Stimulated activated CD8-positive, alpha-beta memory T cell treated with anti-CD3 and anti-CD28 coated beads, Interleukin-4, amount 100 ng/mL, for 1 hour (primary cell): ENCODE data around the gene WNT3A.

ENCODE experiments used
- DNase-seq, 2 donors: peaks; one replicate each; pipeline ENCODE4 v3.0.0-alpha.2; 2020; ENCODE audit warnings: low read depth in 2 of 2, low spot score in 1 of 2

The WNT3A gene

DNA sequence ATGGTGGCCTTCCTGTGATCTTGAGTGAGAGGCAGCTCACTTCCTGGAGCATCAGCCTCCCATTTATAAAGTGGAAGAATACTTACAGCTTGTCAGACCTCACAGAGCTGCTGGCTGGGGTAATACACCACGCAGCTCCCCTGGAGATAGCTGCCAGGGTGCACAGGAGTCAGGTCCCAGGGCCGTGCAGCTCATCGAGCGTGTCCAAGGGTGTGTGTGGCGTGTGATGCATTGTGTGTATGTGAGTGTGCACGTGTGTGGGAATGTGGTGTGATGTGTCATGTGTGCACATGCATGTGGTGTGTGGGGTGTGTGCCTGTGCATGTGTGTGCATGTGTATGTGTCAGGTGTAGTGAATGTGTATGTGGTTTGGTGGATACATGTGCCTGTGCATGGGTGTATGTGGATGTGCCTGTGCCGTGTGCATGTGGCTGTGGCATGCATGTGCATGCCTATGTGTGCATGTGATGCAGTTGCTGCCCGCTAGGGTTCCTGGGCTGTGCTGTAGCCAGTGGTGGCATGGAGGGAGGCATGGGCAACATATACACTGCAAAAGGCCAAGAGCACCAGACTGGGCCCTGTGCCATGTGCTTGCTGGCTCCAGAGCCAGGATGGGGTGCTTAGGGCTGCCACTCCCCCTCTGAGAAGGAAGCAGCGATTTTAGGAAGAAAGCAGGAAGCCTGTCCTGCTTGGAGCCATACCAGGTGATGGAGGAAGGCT lies 24.6 kb downstream of the WNT3A start:
- no peak for DNase-seq

DNA sequence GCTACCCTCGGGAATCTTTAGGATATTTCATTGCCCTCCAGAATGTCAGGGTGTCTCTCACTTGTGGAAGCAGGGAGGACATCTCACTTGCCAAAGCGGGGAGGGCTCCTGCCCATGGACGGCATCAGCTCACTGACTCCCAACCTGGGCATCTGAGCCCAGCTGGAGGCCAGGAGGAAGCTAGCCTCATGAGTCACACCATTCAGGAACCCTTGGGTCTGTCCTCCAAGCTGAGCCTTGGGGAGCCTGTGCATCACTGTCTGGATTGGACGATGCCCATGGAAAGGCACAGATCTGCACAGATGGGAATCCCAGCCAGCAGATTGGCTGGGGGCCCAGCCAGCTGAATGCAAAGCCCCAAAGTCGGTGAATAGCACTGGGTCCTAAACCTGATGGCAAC lies 25.2 kb downstream of the WNT3A start:
- DNase-seq, result no peak

DNA sequence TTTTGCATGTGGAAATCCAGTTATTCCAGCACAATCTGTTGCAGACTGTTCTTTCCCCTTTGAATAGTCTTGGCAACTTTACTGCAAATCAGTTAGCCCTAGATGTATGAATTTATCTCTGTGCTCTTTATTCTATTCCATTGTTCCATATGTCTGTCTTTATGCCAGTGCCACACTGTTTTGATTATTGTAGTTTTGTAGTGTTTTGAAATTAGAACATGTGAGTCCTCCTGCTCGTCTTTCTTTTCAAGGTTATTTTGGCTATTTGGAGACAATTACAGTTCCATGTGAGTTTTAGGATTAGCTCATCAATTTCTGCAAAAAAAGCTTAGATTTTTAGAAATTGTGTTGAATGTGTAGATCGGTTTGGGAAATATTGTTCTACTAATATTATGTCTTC lies 26.6 kb downstream of the WNT3A start:
- no peak for DNase-seq

DNA sequence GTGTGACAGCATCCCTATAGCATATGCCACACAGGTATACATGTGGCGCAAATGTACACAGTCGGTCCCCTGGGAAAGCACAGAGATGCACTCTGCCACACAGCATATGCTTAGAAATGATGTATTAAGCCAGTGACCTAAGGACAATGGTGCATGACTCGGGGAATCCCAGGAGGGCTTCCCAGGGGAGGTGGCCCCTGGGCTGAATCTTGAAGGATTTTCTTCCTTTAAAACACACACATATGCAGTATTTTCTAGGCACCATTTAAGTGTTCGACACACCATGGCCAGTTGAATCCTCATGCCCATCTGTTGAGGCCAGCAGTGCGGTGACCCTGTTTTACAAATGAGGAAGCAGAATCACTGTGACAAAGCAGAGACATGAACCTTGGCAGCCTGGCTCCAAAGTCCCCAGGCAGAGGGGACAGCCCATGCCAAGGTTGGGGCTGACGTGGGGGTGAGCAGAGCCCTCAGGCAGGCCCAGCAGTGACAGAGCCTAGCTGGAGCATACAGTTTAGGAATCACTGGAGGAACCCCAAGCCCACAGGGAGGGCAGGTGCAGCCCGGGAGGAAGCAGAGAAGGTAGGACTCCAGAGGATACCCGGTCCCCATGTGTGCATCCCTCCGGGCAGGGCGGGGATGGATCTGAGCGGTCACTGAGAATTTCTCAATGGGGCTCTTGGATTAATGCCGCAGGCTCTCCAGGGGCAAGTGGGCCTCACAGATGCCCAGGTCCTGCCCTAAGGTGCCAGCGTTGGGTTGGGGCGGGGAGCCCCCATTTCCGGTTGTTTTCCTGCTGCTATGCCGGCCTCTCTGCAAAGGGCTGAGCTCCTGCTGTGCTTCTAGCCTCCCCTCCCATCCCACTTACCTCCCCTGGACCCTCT lies 28.4 kb downstream of the WNT3A start:
- DNase-seq, result no peak

DNA sequence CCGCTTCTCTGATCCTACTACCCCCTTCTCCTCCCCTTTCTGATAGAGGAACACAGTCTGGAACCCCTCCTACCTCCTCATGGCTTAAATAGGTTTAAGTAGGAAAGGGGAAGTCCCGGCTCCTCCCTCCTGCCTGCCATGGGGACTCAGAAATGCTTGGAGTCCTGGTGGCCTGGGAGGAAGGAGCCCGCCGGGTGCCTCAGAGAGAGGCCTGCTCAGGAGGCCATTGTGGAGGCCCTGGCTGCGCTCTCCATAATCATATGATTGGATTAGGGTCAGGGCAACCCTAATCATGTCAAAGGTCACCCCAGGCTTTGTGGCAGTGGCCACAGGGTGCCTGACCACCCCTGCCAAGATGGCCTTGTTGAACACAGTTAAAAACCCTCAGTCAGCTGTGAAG lies 29.0 kb downstream of the WNT3A start:
- no peak for DNase-seq

DNA sequence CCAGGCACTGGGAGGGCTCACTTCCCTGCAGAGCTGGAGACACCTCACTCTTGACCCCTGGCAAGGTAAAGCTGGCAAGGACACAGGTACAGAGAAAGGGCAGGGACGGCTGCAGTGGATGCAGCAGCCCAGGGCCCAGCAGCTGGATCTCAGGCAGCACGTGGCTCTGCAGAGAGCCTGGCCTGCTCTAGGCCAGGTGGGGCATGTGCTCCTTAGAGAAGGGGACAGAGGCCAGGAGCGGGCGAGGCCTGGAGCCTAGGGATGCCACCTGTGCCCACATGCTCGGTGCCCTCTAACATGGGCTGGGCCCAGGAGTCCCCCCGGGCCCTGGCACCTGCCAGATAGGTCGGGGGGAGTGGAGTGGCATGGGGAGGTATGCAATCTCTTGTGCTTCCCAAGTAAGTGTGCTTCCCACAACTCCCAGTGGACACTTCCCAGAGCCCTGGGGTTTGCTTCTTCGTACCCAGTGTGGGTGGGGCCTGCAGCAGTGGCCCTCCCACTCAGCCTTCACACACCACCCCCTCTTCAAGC lies 30.0 kb downstream of the WNT3A start:
- DNase-seq, result no peak

DNA sequence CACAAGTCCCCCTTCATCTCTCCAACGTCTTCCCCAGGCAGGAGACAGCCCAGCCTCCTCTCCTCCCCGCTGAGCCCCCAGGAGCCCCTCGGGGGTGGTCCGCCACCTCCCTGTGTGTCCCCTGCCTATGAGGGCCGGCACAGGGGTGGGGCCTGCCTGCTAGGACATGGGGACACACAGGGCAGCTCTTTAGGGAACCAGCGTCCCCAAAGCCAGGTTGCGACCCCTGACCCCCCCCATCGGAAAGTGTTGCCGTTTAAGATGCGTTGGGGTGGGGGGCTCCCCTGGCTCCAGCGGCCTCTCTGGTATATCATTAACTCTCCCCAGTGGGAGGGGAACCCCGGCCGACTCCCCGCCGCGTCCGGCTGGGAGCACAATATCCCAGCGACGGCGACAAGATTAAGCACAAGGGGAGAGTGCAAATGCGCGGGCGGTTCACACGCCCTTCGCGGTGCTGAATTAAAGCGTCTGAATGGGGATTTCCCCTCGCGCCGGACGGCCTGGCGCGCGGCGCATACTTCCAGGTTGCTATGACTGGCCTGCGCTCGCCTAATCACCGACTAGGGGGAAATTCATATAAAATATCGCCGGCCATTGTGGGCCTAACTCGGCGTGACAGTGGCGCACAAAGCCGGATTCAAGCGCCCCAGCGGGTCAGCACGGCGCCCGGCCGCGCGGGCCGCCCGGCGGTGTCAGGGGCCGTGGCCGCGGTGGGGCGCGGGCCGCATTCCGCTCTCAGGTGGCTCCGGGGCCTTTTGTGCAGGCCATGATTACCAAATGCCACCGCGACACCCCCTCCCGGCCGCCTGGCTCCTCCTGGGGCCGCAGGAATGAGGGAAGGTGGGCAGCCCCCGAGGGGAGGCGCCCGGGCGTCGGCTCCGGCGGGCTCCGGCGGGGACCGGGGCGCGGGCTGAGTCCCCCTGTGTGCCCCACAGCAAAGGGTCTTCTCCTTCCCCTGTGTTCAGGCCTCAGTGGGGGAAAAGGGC lies 30.9 kb downstream of the WNT3A start:
- no peak for DNase-seq

DNA sequence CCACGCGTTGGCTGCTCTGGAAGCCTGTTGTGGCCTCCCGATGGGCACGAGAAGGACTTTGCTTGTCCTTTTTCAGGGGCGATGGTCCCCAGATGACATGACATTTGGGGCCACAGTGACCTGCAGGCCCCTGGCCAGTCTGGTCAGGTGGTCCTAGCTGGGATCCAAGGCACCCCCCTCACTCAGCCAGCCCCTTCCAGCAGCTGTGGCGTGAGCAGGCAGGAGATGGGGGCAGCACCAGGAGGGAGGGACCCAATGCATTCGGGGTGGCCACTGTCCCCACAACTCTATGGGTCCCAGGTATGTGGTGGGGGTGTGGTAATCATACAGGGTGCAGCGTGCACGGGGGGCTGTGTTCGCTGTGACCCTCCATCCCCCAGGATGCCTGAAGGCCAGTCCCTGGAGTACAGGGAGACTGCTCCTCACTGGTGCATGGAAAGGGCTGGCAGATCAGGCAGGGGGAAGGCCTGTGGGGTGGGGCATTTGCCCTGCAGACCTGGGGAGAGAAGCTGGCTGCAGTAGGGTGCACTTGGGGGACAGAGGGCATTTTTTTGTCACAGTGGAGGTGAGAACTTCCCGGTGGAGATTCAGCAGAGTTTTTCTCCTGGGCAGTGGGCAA lies 31.7 kb downstream of the WNT3A start:
- no peak for DNase-seq

DNA sequence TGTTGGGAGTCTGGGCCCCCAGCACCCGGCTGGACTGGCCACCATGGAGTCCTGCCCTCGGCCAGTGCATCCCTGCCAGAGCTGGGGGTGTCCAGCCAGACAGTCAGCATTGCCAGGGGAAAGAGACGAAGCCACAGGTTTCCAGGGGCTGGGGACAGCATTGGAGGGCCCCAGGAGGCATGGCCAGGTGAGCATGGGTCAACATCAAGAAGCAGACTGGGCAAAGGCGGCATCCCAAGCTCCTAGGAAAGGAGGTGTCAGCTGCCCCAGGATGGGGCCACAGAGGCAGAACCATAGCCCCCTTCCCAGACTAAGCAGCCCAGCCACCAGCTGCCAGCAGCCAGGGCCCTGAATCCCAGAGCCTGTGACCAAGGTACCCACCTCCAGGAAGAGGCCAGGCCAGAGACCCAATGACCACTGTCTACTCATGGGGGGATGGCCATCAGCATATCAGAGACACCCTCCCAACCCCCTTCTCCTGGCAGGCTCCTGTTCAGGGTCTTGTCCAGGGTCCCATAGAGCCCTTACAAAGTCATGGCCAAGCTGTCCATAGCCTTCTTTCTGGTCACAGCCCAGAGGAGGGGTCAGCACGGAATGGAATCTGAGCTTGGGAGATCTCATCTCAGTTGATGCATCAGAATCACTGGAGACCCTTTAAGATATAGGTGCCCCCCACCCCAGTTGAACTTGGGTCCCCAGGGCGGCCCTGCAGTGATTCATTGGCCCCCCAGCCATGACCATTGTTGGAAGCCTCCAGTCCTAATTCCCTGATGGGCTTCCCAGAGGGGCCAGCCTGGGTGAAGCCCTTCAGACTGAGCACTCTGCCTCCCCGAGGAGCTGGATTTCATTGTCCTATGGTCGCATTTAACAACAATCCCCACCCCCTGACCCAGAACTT lies 32.5 kb downstream of the WNT3A start:
- DNase-seq, result no peak

DNA sequence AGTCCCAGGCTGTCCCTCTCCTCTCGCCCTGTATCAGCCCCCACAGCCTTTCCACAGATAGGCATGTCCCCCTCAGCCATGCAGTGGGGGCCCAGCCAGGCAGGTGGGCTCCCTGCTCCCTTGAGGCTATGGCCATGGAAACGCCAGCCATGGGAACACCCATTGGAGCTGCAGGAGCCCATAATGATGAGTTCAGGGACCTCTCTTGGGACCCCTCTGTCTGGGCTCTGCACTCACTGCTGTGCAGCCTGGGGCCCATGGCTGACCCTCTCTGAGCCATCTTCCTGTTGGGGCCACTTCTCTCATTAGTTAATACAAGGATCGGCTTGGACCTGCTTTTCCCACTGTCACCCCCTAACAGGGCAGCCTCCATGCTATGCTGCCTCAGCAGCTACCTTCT lies 33.2 kb downstream of the WNT3A start:
- DNase-seq, result no peak

DNA sequence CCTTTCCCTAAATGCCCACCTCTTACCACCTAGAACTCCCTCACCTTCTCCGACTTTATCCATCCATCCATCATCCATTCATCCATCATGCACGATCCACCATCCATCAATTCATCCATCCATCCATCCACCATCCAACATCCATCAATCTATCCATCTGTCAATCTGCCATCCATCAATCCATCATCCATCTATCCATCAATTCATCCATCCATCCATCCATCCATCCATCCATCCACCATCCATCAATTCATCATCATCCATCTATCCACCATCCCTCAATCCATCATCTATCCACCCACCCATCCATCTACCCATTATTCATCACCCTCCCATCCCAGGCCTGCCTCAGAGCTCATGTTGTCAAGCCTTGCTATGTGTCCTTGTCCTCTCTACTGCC lies 34.5 kb downstream of the WNT3A start:
- DNase-seq, result no peak

DNA sequence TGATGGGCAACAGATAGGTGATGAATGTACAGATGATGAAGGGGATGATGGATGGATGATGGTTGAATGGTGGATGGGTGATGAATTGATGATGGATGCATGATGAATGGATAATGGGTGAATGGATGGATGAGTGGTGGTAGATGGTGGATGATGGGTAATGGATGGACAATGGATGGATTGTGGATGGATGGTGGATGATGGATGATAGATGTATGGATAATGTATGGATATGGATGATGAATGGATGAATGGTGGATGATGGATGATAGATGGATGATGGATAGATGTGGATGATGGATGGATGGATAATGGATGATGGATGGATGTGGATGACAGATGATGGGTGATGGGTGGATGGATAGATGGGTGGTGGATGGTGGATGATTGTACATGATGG lies 35.7 kb downstream of the WNT3A start:
- no peak for DNase-seq

DNA sequence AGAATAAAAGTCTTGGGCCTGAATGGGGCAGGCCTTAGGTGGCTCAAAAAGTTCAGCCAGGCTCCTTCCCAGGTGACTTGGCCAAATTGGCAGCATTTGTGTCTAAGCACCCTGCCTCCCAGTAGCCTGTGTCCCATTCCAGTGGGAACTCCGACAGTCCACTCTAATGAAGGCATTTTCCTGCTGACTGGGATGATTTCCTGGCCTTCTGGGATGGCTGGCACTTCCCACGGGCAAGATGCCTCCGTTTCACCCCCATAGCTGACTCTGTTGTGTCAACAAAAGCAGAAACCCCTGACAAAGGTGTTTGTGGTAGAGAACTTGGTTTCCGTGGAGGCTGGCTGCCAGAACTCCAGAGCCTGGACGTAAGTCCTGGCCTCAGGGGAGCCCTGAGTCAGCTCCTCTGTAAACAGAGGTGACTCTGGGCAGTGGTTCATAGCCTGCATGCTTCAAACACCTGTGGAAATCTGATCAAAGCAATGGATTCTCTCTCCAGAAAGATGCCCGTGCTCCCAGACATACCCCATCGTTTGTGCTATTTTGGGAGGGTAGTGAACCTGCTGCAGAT lies 36.6 kb downstream of the WNT3A start:
- DNase-seq, result no peak

DNA sequence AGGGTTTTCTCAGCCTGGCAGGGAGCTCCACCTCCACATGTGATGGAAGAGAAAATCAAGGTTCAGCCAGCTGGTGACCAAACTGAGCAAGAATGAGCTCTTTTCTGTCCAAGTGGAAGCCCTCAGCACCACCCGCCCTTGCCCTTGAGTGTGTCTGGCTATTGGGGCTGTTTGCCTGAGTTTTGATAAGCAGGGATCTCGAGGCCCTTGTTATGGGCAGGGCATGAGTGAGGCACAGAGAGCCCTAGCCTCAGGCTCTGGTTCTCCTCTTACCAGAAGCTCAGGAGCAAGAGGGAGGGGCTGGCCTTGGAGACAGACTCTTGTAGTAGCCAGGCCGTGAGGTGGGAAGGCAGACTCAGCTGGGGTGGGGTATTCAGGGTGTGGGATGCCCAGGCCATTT lies 38.2 kb downstream of the WNT3A start:
- DNase-seq, result no peak

DNA sequence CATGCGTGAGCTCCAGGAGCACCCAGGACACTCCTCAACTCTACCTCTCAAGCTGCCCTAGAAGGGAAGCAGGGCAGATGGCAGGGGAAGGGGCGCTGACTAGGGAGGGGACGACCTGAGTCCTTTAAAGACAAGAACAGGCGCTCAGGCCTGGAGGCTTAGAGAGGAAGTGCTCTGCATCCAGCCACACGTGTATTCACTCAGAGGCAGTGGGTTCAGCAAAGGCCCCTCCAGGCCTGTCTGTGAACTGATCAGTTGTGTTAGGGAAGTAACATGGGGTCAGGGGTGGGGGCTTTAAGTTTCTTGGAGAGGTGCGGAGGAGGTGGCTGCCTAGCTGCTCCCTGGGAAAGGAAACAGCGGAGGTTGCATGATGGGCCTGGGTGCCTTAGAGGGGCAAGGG lies 38.6 kb downstream of the WNT3A start:
- no peak for DNase-seq

DNA sequence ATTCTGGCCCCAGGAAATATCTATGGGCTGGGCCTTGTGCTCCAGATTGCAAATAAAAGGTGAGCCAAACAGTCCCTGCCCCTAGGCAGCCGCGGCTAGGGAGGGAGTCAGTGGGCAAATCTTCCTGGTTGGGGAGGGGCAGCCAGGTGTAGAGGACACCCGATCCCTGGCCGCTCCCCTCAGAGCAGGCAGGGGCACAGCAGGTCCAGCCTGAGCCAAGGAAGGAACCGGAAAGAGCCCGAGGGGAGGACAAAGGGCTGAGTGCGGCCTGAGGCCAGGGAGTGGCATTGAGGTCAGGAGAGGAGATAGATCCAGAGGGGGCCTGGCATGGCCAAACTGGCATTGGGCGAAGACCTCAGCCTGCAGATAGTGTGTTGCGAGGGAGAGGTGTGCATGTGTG lies 39.1 kb downstream of the WNT3A start:
- no peak for DNase-seq

DNA sequence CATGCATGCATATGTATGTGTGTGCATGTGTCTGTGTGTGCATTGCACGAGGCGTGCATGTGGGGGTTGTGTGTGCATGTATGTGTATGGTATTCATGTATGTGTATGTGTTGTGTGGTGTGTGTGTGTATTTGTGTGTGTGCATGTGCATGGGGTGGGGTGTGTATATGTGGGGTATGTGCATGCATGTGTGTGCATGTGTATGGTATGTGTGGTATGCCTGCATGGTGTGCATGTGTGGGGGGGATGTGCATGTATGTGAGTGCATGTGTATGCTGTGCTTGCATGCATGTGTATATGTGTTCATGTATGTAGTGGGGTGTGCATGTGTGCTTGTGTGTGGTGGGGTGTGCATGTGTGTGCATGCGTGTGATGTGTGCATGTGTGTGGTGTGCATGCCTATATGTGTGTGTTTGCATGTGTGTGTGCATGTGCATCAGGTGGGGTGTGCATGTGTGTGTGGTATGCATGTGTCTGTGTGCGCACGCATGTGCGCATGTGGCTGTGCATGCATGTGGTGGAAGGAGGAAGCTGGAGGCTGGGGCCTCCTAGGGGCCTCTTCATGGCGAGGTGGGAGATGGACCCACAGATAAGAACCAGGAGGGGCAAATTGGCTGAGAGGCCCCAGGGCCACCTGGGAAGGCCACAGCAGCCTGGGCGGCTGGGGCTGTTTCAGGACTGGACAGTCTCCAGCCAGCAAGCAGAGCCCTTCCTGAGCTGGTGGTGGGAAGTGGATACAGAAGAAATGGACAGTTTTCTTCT lies 39.8 kb downstream of the WNT3A start:
- DNase-seq, result no peak

DNA sequence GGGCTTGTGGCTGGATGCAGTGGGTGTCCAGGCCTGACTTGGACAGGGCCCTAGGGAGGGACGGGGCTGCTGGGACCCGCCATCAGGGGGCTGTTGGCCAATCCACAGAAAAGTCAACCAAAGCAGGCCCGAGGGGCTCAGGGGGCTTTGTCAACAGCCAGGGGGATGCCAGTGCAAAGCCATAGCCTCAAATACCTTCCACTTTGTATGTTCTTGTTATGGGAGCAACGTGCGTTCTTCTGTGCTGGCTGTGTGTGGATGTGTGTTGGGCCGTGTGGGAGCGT lies 40.3 kb downstream of the WNT3A start:
- DNase-seq, result no peak

DNA sequence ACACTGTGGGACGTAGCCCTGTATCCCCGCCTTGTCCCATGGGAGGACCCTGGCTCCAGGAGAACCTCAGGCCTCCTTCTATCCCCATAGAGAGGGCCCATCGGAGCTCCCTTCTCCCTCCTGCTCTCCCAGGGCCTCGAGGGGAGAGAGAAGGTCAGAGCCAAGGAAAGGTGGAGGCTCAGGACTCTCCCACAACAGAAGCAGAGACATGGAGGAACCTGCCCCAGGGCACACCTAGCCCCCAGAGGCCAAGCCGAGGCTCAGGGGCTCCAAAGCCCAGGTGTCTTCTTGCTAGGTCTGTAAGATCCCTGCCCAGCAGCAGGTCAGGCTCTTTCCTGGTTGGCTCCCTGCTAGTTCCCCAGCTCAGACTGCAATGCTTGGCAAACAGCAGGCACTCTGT lies 41.3 kb downstream of the WNT3A start:
- no peak for DNase-seq
